Epithelial cell of prostate (primary cell): Measurements from ENCODE around the gene MTF2.

ENCODE experiments used
- DNase-seq: peaks from one replicate; pipeline ENCODE4 v3.0.0-alpha.2; 2011; ENCODE audit warnings: low read depth, low spot score
- H3K27ac ChIP-seq: fragments of 450-650 bp; 2 replicates; pipeline ENCODE4 v1.5.1; 2017; ENCODE audit warnings: mild to moderate bottlenecking

MTF2 gene

DNA sequence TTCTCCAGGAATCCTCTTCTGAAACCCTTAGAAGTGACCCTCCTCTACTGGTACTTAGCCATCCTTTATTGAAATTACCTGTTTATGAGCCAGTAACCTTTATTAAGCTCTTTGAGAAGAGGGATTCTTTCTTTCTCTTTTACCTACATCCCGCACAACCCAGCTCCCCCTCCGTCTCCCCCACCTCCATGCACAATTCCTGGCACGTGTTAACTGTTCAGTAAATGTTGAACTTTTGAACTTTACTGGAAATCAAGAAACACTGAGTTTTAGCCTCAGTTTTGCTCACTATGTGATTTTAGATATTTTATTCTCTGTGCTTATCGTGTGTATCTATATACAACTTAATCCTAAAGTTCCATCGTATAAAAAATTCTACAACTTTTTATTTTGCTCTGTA is 99.3 kb downstream of the MTF2 start:
- no peak overlapping the region for H3K27ac ChIP-seq
- no peak for DNase-seq

DNA sequence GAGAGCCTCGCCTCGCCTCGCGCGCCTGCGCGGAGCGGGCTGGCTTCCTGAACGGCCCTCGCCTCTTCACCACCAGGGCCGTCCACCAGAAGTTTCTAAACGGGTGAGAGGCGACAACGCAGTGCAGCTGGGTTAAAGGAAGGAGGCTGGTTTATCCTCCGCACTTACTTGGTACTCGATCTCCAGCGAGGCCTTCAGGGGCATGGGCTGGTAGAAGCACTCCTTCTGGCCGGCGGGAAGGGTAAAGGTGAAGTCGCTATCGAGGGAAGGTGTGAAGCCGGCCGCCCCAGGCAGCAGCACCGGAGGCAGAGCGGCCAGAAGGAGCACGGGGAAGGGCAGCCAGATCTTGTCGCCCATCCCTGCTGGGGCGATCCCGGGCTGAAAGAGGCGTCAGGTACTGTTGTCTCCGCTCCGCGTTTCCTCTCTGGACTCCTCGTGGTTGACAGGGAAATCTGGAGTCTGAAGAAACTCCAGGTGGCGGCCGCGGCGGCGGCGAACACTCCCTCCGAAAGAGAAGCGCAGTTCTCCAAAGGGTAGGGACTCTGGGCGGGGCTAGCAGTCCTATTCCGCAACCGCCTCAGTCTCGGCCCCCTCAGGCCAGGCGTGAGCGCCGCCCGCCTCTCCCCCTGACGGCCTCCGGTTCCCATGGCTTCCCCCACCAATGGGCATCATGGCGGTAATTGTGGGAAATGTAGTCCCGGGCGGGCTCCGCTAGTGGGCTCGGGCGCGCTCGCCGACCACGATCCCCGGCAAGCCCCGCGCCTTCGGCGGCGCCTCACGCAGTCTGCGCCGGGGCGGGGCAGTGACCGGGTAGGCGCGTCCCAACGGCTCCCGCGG is 101.0 kb downstream of the MTF2 start, which contains the start of gene TMED5:
Gene TMED5, minus strand, starts transcription at position 528 of the 837 bp plus-strand sequence. Its CDS starts 171 bp downstream, at position 357.
- DNase-seq: peak; percentile 90

DNA sequence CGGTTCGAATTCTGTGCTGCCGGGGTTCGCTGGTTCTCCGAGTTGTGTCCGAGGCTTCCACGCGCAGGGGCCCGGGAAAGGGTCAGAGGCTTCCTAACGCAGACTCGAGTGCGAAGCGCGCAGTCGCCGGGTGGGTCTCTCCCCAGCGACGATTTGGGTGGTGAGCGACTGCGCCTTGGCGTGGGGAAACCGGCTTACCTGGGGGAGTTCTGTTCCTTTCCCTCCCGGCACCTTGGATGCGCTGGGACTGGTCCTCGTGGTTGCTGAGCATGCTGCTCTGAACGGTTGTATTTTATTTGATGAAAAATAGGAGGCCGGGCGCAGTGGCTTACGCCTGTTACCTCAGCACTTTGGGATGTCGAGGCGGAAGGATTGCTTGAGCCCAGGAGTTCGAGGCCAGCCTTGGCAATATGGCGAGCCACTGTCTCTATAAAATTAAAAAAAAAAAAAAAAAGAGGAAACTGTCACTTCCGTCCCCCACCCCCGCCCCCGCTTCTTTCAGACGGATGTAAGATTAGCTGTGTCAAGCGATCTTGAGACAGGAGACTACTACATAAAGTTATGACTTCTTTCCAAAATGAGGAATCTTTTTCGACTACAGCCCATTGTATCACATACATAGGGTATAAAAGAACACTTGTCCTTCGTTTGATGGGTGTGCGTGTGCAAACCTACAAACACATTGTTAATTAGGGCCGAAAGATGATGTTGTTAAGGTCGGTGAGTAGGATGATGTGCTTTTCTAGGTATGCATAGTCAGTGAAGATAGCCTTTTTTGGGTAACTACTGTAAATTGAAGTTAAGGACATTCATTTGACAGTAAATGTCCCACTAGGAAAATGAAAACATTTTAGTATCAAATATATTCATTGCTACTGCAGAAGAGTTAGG is 101.9 kb downstream of the MTF2 start, which contains the start of gene CCDC18:
Gene CCDC18, plus strand, starts transcription at position 2 of the 891 bp plus-strand sequence. CDS start 2,638 bp downstream, outside the sequence.
- DNase-seq: peak; percentile 20
- H3K27ac ChIP-seq: peak within 1 kb of the TSS; percentile 99

More for the DNA sequence above, 101.0 kb downstream of the MTF2 start, which contains the start of gene TMED5:
- H3K27ac ChIP-seq: peak within 1 kb of the TSS; percentile 99

DNA sequence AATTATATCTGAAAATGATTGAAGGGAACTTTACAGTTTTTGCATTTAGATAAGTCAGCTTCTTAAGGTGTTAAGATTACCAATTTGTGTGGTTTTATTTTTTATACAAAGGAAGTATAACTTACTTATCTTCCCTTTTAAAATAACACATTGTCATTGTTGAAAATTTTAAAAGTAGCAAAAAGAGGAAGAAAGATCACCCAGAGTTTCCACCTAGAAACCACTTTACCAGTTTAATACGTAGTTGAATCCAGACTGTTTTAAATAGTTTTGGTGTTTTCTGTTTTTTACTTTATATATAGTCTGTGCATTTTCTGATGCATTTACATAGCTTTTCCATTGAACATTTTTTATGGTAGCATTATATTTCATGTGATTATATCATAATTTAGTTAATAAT is 107.6 kb downstream of the MTF2 start:
- H3K27ac ChIP-seq: no peak overlapping the region
- no peak for DNase-seq
